ENCODE measurements around the gene AKIRIN2.

AKIRIN2 gene

GRCh38 chr6:87663434-87663833 lies 38.6 kb downstream of the AKIRIN2 start:
- in situ Hi-C loops (cut with MboI; ENCODE audit: low pct_unique_long_range_greater_than_20kb, low sequenced_read_pairs, unreplicated experiment), result no loop called here
- no peak for DNase-seq (ENCODE audit: low spot score)
- no peak for TF ChIP-seq CTCF (IDR thresholded peaks at IDR 0.05; ENCODE audit: extremely low read depth, insufficient read depth, missing control alignments)

- DNase-seq (ENCODE audit: low spot score), result no peak
- TF ChIP-seq CTCF (IDR thresholded peaks at IDR 0.05; ENCODE audit: extremely low read depth, insufficient read depth, missing control alignments), result no peak
- in situ Hi-C loops (cut with MboI; ENCODE audit: low pct_unique_long_range_greater_than_20kb, low sequenced_read_pairs, unreplicated experiment), result no loop called here
Observed at GRCh38 chr6:87661503-87661902, 40.5 kb downstream of the AKIRIN2 start.

- in situ Hi-C loops (cut with MboI; ENCODE audit: low pct_unique_long_range_greater_than_20kb, low sequenced_read_pairs, unreplicated experiment), result no loop called here
- no peak for TF ChIP-seq CTCF (IDR thresholded peaks at IDR 0.05; ENCODE audit: extremely low read depth, insufficient read depth, missing control alignments)
- DNase-seq (ENCODE audit: low spot score), result no peak
Observed at GRCh38 chr6:87661016-87661415, 41.0 kb downstream of the AKIRIN2 start.

GRCh38 chr6:87660226-87660911 lies 41.7 kb downstream of the AKIRIN2 start:
- no peak for TF ChIP-seq CTCF (IDR thresholded peaks at IDR 0.05; ENCODE audit: extremely low read depth, insufficient read depth, missing control alignments)
- in situ Hi-C loops (cut with MboI; ENCODE audit: low pct_unique_long_range_greater_than_20kb, low sequenced_read_pairs, unreplicated experiment), result no loop called here
- DNase-seq (ENCODE audit: low spot score), result no peak

- no peak for DNase-seq (ENCODE audit: low spot score)
- no peak for TF ChIP-seq CTCF (IDR thresholded peaks at IDR 0.05; ENCODE audit: extremely low read depth, insufficient read depth, missing control alignments)
- in situ Hi-C loops (cut with MboI; ENCODE audit: low pct_unique_long_range_greater_than_20kb, low sequenced_read_pairs, unreplicated experiment), result no loop called here
Observed at GRCh38 chr6:87658516-87658915, 43.5 kb downstream of the AKIRIN2 start.

- no peak for TF ChIP-seq CTCF (IDR thresholded peaks at IDR 0.05; ENCODE audit: extremely low read depth, insufficient read depth, missing control alignments)
- in situ Hi-C loops (cut with MboI; ENCODE audit: low pct_unique_long_range_greater_than_20kb, low sequenced_read_pairs, unreplicated experiment), result no loop called here
- DNase-seq (ENCODE audit: low spot score), result no peak
Observed at GRCh38 chr6:87656857-87657256, 45.2 kb downstream of the AKIRIN2 start.
